CD4-positive, alpha-beta T cell treated with Interferon alpha-2 for 1 hour (primary cell): ENCODE results near the gene FAM227B.
"Not testable (repeated sequence)": the region's sequence is repeated elsewhere in the genome, so short reads cannot be mapped to it uniquely, and the experiment has no call there.

Experiments used
- DNase-seq, 2 donors: peaks; one replicate each; pipeline ENCODE4 v3.0.0-alpha.2; 2020 to 2022

The FAM227B gene

DNA sequence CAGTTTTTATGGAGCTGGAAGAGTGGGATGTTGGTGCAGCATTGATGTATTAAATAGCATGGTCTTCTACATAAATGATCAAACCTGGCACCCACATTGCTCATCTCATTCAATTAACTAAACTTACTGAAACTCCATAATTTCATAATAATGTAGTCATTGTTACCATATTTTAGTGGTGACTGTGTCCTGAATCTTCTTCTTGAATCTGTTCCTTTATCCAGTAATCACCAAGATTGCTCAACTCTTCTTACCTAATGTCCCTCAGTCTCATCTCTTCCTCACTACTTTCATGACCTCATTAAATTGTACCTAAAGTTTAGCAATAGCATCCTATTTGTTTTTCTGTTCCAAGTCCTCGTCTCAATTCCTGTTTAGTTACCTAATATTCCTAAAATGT lies 127.8 kb downstream of the FAM227B start:
- DNase-seq: no peak

DNA sequence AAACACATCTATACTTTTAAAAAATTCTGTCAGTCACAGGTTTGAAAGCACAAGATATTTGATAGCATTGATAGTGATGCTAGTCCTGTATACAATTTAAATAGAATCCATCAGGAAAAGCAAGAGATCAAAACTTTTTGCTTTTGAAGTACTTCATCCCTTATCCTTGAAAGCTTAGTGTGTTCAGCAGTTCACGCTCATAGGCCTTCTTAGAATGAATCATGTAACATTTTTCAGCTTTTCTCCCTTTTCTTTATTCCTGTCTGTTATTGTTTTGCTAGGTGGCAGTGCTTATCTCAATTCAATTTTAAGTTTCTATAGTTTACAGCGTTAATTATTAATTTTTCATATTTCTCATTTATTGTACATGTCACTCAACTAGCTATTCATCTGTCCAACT lies 128.5 kb downstream of the FAM227B start:
- no peak for DNase-seq

DNA sequence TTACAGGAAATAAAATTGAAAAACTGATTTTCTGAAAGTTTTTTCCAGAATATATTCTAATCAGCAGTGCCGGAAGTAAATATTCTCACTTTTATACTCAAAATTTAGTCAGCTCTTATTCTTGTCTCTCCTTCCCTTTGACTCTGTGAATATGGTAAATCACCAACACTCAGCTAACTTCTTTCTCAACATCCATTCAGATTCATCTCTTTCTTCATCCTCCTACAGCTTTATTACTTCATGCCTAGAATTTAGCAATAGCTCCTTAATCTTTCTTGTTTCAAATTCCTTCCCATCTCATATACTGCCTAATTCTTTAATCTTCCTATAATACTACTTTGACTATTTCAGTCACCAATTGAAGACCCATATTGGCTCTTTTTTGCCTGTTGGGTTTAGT lies 129.7 kb downstream of the FAM227B start:
- DNase-seq: no peak

DNA sequence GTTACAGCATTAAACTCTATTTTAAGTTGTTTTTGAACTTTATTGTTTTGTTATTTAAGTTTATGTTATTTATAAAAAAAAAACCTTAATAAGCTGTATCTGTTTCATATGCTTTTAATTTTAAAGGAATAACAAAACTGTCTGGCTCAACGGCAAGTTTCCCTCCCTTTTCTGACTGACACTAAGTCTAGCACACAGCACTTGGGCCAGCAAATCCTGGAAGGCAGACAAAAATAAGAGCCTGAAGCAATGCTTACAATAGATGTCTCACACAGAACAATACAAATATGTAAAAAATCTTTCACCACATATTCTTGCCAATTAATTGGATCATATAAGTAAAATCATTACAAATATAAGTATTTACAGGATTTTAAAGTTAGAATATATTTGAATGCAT lies 135.2 kb downstream of the FAM227B start:
- not testable (repeated sequence) for DNase-seq

DNA sequence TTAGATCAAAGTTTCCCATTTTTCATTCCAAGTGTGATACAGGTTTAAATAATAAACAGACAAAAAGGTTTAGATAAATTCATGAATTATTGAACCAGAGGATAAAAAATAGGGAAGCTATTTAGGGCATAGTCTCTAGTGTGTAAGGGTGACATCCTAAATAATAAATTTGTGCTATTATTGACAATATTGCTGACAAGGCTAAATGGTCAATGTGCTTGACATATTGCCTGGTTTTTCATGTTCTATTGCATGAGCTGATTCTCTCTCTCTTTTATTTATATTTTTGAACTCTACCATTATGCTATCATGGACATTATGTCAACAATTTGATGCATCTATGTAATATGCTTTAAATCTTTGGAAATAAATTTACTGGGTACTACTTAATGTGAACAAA lies 141.6 kb downstream of the FAM227B start:
- DNase-seq: not testable (repeated sequence)

DNA sequence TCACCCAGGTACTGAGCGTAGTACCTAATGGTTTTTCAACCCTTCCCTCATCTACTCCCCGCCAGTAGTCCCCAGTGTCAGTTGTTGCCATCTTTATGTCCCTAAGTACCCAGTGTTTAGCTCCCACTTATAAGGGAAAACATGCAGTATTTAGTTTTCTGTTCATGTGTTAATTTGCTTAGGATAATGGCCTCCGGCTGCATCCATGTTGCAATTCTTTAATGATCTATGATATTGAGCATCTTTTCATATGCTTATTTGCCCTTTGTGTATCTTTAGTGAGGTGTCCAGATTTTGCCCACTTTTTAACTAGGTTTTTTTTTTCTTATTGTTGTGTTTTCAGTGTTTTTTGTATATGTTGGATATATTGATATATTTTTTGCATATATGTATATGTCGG lies 142.6 kb downstream of the FAM227B start:
- DNase-seq: not testable (repeated sequence)

DNA sequence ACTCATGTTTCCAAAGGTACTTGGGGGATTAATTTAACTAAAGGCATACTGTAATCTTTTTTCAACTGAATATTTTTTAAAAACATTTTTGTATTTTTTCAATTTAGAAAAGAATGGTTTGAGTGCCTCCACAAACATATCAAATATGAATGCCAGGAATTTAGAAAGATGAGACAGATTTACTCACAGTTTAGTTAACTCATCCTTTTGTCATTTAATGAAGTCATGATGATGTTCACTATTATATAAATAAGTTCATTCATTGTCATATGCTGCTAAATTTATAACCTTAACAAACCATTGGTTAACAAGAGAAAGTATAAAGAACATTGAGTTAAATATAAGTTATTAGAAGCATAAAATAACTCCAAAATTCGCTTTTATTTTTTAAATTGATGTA lies 147.6 kb downstream of the FAM227B start:
- DNase-seq: no peak

DNA sequence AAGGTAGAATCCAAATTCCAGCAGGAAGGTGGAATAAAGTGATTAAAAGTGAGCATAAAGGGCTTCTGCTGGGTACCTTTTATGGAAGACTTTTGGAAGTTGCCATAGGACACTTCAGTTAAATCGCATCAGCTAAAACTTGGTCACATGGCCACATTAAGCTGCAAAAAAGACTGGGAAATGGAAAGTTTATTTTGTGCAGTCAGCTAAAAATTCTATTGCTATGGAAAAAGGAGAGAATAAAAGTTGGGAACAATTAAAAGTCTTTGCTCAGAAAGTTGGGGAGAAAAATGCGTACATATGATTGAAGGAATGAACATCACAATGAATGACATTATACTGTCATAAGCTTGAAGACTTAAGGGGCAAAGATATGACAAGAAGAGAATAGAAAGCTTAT lies 148.3 kb downstream of the FAM227B start:
- no peak for DNase-seq

DNA sequence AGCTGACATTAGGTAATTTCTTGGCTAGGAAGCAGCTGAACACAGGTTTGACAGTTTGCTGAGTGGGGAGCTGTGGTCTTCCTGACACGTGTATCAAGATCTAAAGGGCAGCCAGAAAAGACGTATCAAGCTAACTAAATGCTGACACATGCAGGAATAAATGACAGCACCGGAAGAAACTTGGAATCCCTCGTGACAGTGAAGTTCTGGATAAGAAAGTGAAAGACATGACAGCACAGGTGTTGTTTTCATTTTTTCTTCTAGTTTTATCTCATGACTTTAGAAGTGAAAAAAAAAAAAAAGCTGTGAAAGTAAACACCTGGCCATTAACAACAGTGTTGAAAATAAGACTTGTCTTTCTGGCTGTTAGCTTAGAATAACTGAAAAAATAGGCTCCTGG lies 148.9 kb downstream of the FAM227B start:
- peak in 1 of 2 donors; percentile 3 for DNase-seq

DNA sequence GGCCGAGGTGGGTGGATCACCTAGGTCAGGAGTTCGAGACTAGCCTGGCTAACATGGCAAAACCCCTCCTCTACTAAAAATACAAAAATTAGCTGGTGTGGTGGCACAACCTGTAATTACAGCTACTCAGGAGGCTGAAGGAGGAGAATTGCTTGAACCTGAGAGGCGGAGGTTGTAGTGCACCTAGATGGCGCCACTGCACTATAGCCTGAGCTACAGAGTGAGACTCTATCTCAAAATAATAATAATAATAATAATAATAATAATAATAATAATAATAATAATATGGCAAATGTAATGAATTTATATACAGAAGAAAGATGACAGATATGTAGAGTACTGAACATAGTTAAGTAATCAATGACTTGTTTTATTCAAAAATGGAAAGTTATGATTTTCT lies 149.4 kb downstream of the FAM227B start:
- peak in 1 of 2 donors; percentile 19 for DNase-seq

DNA sequence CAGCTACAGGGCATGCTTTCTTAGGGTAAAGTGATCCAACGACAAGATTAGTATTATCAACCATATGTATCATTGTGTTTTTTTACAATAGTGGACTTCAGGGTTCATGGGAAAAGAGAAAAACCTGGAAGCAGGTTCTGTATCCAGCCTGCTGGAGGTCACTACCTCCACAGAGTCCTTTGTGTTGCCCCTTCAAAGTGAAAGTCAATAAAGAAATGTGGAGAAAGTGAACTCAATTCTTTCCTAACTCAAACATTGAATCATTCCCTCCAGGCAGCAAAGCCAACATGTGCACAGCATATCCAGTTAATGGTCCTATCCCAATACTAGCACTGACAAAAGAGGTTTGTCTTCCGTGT lies 152.2 kb downstream of the FAM227B start:
- no peak for DNase-seq

DNA sequence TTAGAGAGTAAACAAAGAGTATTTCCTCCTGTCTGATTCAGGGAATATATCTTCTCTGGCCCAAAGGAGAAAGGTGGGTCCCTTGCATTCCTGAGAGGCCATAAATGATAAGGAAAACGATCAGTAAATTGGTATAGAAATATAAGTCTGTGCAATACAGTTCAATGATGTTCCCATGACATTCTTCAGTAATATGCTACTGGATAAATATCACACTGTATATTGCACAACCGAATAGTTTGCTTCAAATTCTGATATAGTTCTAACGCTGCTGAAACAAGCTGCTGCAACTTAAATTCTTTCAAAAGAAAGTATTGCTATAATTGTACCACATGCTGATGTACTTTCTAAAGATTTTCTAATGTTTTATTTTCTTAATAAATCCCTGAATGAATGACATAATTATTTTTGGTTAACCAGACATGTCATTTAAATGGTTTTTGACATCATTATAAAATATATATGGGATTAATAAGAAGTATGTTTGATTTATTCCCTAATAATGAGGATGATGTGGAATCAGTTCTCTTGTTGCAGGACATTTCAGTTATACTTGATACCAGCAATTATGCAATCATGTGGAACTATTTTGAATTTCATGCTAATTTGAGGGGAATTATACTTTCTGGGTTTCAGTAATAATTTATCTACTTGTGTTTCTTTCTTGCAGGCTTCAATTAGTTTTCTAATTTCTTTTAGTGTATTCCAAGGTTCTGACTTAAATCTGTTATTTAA lies 152.7 kb downstream of the FAM227B start:
- no peak for DNase-seq

DNA sequence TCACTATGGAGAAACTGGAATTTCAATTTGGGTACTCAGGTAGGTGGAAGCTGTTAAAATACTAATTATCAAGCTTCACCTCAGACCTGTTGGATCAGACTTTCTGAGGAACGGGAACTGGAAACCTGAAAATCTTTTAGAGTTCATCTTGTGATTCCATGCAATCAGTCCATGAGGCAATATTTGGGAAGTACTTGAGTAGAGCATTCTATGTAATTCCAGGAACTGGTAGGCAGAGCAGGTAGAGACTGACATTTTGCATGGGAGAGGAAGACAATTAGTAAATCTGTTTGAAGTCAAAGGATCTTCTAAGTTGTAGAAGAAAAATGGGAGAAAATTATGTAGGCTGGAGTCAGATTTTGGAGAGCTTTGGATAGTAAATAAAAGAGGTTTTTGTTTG lies 154.5 kb downstream of the FAM227B start:
- no peak for DNase-seq

DNA sequence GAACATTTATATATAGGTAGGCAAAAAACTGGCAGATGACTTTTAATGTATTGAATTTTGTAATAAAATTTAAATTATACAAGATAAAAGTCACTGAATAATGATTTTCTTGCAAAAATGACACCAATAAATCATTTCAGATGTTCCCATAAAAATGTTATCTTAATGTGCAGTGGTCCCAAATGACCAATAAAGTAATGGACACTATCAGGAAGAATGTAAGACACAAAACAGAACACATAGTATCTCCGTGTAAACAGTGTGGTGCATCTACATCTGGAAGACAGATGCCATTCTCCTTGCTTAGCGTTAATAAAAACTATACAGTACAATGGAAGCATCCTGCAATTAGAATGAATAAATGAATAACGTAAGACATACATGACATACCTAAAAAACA lies 156.1 kb downstream of the FAM227B start:
- no peak for DNase-seq

DNA sequence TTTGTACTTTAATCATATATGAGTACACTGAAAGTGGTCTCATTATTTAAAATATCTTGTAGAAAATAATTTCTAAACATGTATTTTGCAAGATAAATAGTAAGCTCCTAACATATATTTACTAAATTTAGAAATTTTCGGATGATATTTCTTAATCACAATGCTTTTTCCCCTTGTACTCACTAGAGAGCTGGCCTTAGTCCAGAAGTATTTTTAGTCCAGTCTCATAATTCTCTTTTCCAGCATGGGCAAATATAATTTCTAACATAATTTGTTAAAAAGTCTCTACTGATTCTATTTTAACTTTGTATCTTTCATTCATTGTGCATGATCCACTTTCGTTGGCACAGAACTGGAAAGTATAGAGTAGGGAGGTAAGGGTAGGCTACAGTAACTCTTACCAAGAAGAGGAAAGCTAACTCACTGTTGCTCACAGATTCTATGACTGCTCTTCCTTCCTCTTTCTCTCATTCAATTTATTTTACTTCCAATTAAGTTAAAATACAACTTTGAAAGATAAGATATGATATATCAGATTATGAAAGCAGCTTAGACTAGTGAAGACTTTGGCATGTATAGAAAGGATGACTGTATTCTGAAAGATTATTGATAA lies 158.3 kb downstream of the FAM227B start:
- DNase-seq: no peak

DNA sequence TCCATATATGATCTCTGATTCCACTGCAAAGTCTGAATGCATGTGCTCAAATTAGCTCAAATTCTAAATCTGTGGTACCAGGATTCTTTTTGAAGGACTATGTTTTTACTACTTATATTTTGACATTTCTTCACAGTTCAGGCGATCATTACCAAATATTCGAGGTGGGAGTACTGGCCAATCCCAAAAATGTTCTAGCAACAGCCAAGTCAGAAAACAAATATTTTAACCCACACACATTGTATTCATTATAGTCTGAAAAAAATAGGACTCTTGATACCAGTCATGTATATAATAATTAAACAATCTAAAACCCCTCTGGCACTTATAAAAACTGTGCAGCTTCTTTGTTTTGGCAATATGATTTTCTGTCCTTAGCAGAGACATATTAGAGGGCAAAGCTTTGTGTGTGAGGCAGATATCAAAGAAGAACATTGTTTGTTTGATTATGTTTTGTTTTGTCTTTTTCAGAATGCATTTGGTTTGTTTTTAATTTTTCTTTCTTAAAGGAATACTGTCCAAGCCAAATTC lies 160.1 kb downstream of the FAM227B start:
- no peak for DNase-seq

DNA sequence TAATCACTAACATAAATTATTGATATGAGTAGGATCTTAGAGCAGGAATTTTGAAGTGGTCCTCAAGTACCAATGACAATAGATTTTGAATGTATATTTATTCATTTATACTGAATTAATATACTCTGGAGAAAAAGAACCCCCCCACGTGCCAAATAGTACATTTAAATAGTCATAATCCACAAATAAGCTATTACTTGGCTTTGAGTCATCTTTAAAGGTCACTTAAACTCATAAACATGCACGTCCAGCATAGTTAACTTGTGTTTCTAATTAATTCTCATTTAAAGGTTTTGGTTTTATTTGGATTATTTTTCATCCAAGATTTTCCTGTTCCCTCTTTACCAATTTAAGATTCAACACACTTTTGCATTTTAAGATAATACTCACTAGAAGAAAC lies 162.5 kb downstream of the FAM227B start:
- DNase-seq: no peak

DNA sequence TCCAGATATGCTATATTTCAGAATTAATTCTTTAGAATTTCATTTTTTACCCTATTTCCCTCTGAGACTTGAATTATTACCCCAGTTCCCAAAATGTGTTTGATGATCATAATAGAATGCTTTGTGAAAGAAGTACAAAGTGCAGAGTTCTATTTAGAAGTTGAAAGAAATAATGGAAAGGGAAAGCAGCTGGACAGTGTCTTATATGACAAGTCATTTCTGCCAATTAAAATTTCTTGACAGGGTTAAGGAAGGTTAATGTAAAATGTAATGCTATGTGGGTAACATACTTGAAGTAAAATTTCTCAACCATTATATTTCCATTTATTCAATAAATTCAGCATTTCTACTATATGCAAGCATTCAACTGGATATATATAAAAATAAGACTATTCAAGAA lies 164.5 kb downstream of the FAM227B start:
- DNase-seq: no peak

DNA sequence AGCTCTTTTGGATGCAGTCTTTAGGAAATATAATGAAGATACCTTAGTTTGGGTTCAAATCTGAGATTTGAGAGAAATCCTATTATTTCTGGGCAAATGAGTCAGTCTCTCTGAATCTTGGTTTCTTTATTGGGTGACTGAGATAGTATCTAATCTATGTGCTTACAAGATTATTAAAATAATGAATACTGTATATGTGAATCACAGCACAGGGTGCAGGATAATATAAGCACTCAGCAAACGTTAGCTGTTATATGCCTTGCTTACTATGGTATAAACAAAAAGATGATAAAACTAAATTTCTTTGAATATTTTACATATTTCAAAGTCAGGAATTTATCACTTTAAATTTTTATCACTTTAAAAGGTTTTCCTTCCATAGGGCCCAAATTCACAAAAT lies 168.0 kb downstream of the FAM227B start:
- DNase-seq: no peak

DNA sequence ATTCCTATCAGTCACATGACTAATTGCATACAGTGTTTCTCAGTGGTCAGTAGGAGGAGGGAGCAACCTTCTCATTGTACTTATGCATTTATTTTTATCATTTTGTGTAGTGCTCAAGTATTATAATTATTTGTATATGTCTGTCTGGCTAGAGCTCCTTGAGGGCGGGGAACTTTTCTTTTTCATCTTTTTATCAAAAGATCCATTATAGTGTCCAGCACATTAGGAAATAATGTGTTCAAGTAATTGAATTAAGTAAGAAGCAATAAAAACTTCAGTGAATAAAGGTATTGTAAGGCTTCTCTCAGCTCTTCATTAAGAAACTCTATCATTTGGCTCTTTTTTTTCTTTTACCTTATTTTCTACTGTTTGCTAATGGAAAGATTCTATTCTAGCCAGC lies 178.8 kb downstream of the FAM227B start:
- no peak for DNase-seq

DNA sequence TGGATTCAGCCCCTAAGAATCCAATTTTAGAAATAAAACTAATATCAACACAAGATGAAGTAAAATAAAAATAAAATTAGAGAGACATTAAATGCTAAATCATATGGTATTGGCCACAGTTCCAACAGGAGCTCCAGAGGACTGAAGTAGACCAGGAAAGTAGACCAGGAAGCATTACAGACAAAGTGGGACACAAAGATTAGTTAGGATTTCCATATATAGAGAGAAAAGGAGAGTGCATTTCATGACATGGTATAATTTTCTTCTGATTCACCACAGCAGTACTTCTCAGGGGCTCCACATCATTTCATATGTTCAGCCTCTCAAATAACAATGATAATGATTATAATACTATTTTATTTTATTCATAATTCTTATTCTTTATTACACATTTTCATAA lies 179.3 kb downstream of the FAM227B start:
- no peak for DNase-seq

DNA sequence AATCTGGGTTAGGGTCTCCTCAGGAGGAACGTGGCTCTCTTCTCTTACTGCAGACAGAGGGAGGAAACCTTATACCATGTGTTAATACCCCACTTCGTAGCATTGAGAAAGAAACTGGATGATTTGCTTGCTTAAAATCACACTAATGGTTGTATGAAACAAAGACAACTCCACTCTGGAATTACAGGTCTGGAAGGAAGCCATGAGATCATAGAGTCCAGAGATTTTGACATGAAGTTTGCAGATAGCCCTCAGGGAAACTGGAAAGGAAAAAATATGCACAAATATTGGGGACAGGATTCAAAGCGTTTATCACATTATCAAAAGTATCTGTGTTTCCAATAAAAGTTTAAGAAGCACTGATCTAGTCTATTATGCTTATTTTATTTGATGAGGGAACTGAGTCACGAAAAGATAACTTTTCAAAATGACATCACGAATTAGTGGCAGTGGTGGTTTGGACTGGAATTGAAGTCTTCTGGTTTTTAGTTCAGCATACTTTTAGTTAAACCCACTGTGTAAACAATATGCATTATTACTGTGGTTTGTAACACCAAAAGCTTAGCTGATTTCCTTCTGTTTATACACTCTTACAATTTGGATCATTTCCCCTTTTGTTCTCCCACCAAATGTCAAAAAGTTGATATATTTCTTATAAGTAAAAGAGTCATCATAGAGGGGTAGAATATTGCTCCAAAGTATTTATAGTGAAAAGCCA lies 180.8 kb downstream of the FAM227B start:
- DNase-seq: no peak

DNA sequence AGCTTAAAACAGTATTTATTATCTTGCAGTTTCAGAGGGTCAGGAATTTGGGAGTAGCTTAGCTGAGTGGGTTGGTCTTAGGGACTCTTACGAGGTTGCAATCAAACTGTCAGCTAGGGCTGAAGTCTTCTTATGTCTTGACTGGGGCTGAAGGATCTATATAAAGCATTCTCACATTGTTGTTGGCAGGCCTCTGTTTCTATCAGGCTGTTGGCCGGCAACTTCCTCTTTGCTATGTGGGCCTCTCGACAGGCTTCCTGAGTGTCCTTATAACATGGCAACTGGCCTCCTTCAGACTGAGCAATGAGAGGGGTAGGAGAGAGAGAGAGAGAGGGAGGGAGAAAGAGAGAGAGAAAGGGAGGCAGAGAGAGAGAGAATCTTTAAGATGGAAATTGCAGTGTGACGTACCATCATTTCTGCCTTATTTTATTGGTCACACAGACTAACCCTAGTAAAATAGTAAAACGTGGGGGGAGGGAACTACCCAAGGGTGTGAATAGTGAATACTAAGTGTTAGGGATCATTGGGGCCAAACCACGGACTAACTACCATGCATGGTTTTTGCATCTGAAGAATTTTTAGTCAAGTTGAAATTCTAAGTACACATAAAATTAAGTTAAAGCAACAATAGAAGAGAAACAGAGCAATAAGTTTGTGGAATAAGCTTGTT lies 181.5 kb downstream of the FAM227B start:
- DNase-seq: peak in 1 of 2 donors; percentile 8

DNA sequence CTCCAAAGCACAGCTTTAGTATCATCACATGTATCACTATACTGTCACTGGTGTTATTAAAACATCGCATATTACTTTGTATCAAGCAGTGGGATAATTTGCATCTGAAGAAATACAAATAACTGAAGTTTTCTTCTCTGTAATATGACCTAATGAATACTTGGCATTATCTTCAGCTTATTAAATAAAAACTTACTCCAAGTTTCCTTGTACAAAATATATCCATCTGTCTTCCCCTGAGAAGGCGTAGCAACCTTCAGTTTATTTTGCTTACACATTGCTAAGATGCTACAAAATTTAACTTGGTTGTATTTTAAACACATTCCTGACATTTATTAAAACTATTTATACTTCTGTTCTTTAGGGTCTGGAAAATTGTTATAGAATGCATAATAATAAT lies 183.9 kb downstream of the FAM227B start:
- no peak for DNase-seq
